ENCODE data around the gene SMCO3.

DNA sequence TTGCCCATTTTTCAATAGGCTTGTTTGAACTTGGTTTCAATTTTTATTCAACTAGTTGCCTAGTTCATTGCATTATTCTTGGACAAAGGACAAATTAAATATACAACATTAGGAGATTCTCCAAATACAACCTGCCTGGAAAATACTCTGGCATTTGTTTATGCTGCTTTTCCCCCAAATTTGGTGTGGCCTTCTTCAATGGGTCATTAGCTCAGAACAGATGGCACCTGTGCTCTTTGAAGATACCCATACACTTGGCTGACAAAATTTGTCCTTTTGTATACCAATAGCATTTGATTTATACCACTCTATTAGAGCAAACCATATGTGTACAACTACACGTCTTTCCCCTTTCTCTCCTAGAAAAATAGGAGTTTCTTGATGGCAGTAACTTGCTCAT is 46.4 kb downstream of the SMCO3 start:
- TF ChIP-seq POLR2A (IDR thresholded peaks at IDR 0.05; ENCODE audit: low read depth, low read length) (no peak), POLR2AphosphoS5 (IDR thresholded peaks at IDR 0.05; ENCODE audit: low read depth, low read length) (no peak)

All from GM12892 (cell line).